PC-3 (cell line): Measurements from ENCODE around the gene LINGO1. TPM values are rescaled to one million over a fixed set of nuclear protein-coding genes. Genes with fewer than 3 reads are reported as not detected.

ENCODE experiments used
- ATAC-seq: fragments of 200-7000 bp; cut with Tn5 transposase; 2 replicates; pipeline ENCODE4 v1.9.1; 2020; ENCODE audit warnings: mild to moderate bottlenecking, moderate library complexity
- BruUV-seq: library from RNA; stranded (reverse); fragments of 400-500 nt; replicated peaks from 2 replicates; lab custom pipeline; 2021; lab: Mats Ljungman, UMichigan
- CTCF ChIA-PET: fragments of 300-600 bp; sonication (Branson Sonifier 250); formaldehyde crosslinking; loops from one replicate; lab custom pipeline; 2022; ENCODE audit warnings: antibody characterized with exemption; lab: Charles Lee
- POLR2A ChIA-PET: fragments of 300-600 bp; sonication (Branson Sonifier 250); formaldehyde crosslinking; loops from one replicate; lab custom pipeline; 2022; ENCODE audit warnings: antibody characterized with exemption; ENCODE audit not compliant: unreplicated experiment; lab: Charles Lee
- DNase-seq: peaks from one replicate; pipeline ENCODE4 v3.0.0-alpha.2; 2015
- H2AFZ ChIP-seq: fragments of 300-600 bp; sonication (generic); 2 replicates; pipeline ENCODE4 v1.6.0; 2016; ENCODE audit warnings: antibody characterized with exemption, low read length
- H3F3A ChIP-seq: fragments of 300-600 bp; sonication (generic); one replicate; pipeline ENCODE4 v1.6.0; 2017; ENCODE audit warnings: antibody characterized with exemption, low read length, control low read depth, mild to moderate bottlenecking; ENCODE audit not compliant: unreplicated experiment
- H3K27ac ChIP-seq: fragments of 300-600 bp; sonication (generic); 2 replicates; pipeline ENCODE4 v1.5.1; 2016; ENCODE audit warnings: mild to moderate bottlenecking, low read length
- H3K27me3 ChIP-seq: fragments of 300-600 bp; sonication (generic); 2 replicates; pipeline ENCODE4 v1.6.1; 2016; ENCODE audit warnings: low read length, mixed read lengths
- H3K36me3 ChIP-seq: fragments of 300-600 bp; sonication (generic); 2 replicates; pipeline ENCODE4 v1.6.1; 2016; ENCODE audit warnings: low read depth, mixed run types, low read length, mixed read lengths
- H3K4me1 ChIP-seq: fragments of 300-600 bp; sonication (generic); 2 replicates; pipeline ENCODE4 v1.5.1; 2016; ENCODE audit warnings: low read length; ENCODE audit not compliant: insufficient read depth
- H3K4me2 ChIP-seq: fragments of 300-600 bp; sonication (generic); 2 replicates; pipeline ENCODE4 v1.6.0; 2016; ENCODE audit warnings: low read length
- H3K4me3 ChIP-seq: fragments of 300-600 bp; sonication (generic); 2 replicates; pipeline ENCODE4 v1.5.1; 2016; ENCODE audit warnings: mild to moderate bottlenecking, low read length, mixed read lengths
- H3K79me2 ChIP-seq: fragments of 300-600 bp; sonication (generic); 2 replicates; pipeline ENCODE4 v1.6.1; 2017; ENCODE audit warnings: low read length, mixed read lengths
- H3K9ac ChIP-seq: fragments of 300-600 bp; sonication (generic); 2 replicates; pipeline ENCODE4 v1.6.0; 2016; ENCODE audit warnings: mild to moderate bottlenecking, low read length
- H3K9me2 ChIP-seq: fragments of 300-600 bp; sonication (generic); replicated peaks from 2 replicates; pipeline ENCODE4 v1.6.1; 2016; ENCODE audit warnings: mixed run types, low read length, mixed read lengths
- H3K9me3 ChIP-seq: fragments of 300-600 bp; sonication (generic); 2 replicates; pipeline ENCODE4 v1.6.1; 2016; ENCODE audit warnings: low read length, mixed read lengths
- H4K20me1 ChIP-seq: fragments of 300-600 bp; sonication (generic); 2 replicates; pipeline ENCODE4 v1.6.1; 2016; ENCODE audit warnings: low read length, mixed read lengths
- EZH2 ChIP-seq: fragments of 300-600 bp; sonication (generic); IDR thresholded peaks from one replicate; pipeline ENCODE4 v1.6.1; 2017; ENCODE audit warnings: antibody characterized with exemption, mild to moderate bottlenecking, low read length; ENCODE audit not compliant: unreplicated experiment
- EZH2phosphoT487 ChIP-seq: fragments of 300-600 bp; sonication (generic); IDR thresholded peaks from 2 replicates; pipeline ENCODE4 v1.6.1; 2018; ENCODE audit warnings: mild to moderate bottlenecking, antibody characterized with exemption, low read length, borderline replicate concordance
- intact Hi-C: fragments of 100-400 bp; cut with micrococcal nuclease; formaldehyde crosslinking; loops from 2 replicates; pipeline ENCODE4 v1.9.0; 2023
- total RNA-seq: library from RNA; depleted of rRNA; stranded (reverse); fragments of >200 nt; gene quantifications from 2 replicates; pipeline ENCODE4 v1.2.3, GENCODE V29; 2014
- TF ChIP-seq, protein P1 (sequence below): fragments of 300-600 bp; sonication (generic); conservative IDR thresholded peaks from 2 replicates; pipeline ENCODE4 v1.5.1; 2017; ENCODE audit warnings: antibody characterized with exemption, low read depth, mild to moderate bottlenecking, low read length

Gene LINGO1
- total RNA-seq, 1 experiment from 2014 or later, result not detected

GRCh38 chr15:77623755-77624524 is 8.8 kb downstream of the LINGO1 start:
- POLR2A ChIA-PET, result no interaction called here
- no peak for DNase-seq
- no peak overlapping the region for H3K27ac ChIP-seq
- no peak overlapping the region for H2AFZ ChIP-seq
- no peaks in the 10 kb centered on the region for H3K9me2 ChIP-seq
- no peaks in the 10 kb centered on the region for H4K20me1 ChIP-seq
- no peak for ATAC-seq
- no peak overlapping the region for H3K4me3 ChIP-seq
- intact Hi-C loops, result no loop called here
- no peak overlapping the region for H3K4me2 ChIP-seq
- no peaks in the 10 kb centered on the region for H3F3A ChIP-seq
- no peaks in the 10 kb centered on the region for H3K9me3 ChIP-seq
- H3K27me3 ChIP-seq, result no peaks in the 10 kb centered on the region
- TF ChIP-seq EZH2phosphoT487 (no peak), EZH2 (no peak)
- TF ChIP-seq, protein P1, sequence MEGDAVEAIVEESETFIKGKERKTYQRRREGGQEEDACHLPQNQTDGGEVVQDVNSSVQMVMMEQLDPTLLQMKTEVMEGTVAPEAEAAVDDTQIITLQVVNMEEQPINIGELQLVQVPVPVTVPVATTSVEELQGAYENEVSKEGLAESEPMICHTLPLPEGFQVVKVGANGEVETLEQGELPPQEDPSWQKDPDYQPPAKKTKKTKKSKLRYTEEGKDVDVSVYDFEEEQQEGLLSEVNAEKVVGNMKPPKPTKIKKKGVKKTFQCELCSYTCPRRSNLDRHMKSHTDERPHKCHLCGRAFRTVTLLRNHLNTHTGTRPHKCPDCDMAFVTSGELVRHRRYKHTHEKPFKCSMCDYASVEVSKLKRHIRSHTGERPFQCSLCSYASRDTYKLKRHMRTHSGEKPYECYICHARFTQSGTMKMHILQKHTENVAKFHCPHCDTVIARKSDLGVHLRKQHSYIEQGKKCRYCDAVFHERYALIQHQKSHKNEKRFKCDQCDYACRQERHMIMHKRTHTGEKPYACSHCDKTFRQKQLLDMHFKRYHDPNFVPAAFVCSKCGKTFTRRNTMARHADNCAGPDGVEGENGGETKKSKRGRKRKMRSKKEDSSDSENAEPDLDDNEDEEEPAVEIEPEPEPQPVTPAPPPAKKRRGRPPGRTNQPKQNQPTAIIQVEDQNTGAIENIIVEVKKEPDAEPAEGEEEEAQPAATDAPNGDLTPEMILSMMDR, result no peak
- H3K9ac ChIP-seq, result no peak overlapping the region
- no peaks in the 10 kb centered on the region for H3K36me3 ChIP-seq
- no TSS peak for BruUV-seq
- H3K79me2 ChIP-seq, result no peaks in the 10 kb centered on the region
- CTCF ChIA-PET, result no interaction called here
- H3K4me1 ChIP-seq, result no peaks in the 10 kb centered on the region

GRCh38 chr15:77622934-77623754 is 9.6 kb downstream of the LINGO1 start:
- intact Hi-C loops, result no loop called here
- Histone ChIP-seq H3F3A (no peaks in the 10 kb centered on the region), H3K9me3 (no peaks in the 10 kb centered on the region), H3K27me3 (no peaks in the 10 kb centered on the region), H2AFZ (no peak overlapping the region), H3K4me3 (no peak overlapping the region), H4K20me1 (no peaks in the 10 kb centered on the region), H3K9ac (no peak overlapping the region), H3K79me2 (no peaks in the 10 kb centered on the region), H3K27ac (no peak overlapping the region), H3K4me2 (no peak overlapping the region), H3K36me3 (no peaks in the 10 kb centered on the region), H3K9me2 (no peaks in the 10 kb centered on the region), H3K4me1 (no peaks in the 10 kb centered on the region)
- ChIA-PET CTCF (no interaction called here), POLR2A (no interaction called here)
- no peak for ATAC-seq
- no peak for DNase-seq
- TF ChIP-seq EZH2 (no peak), EZH2phosphoT487 (no peak)
- TF ChIP-seq, protein P1, result no peak
- no TSS peak for BruUV-seq
